Stimulated activated CD4-positive, alpha-beta T cell treated with anti-CD3 and anti-CD28 coated beads, Interleukin-12 subunit alpha, Interleukin-12 subunit beta, amount 100 ng/mL, for 24 hours (primary cell): ENCODE data around the gene C10orf67.

Experiments used
- DNase-seq, 2 experiments: peaks; one replicate each; pipeline ENCODE4 v3.0.0-alpha.2; 2020; ENCODE audit warnings: low read depth in 2 of 2

The C10orf67 gene

DNA sequence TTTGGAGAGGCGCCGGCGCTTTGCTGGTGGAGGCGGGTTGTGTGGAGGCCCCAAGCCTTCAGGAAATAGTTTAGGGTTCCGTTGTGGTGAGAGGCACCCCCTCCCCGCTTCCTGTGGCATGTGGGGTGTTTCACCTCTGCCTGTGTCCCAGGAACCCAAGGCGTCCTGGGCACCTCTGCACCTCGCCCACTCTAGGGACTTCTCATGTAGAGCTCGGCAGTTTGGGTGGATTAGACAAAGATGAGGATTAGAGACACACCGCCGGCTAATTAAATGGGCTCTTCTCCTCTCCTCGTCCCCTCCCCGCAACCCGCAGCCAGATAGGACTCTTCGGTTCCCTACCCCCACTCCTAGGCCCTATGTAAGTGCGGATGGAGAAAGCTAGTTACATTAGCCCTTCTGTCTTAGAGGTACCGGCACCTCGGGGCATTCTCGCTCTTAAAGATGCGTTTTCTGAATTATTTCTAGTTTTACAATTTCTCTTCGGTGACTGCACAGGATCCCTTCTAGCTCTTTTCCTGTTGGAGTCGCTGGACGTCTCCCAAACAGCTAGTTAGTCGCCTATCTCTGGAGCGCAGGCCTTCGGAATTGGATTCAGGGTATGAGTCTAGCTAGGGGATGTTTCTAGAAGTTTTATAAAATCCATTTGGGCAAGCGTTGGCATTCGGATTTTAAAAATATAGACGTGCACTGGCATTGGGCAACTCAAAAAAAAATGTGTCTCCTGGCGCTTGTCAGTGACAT lies 144.7 kb downstream of the C10orf67 start:
- DNase-seq, result no peak

DNA sequence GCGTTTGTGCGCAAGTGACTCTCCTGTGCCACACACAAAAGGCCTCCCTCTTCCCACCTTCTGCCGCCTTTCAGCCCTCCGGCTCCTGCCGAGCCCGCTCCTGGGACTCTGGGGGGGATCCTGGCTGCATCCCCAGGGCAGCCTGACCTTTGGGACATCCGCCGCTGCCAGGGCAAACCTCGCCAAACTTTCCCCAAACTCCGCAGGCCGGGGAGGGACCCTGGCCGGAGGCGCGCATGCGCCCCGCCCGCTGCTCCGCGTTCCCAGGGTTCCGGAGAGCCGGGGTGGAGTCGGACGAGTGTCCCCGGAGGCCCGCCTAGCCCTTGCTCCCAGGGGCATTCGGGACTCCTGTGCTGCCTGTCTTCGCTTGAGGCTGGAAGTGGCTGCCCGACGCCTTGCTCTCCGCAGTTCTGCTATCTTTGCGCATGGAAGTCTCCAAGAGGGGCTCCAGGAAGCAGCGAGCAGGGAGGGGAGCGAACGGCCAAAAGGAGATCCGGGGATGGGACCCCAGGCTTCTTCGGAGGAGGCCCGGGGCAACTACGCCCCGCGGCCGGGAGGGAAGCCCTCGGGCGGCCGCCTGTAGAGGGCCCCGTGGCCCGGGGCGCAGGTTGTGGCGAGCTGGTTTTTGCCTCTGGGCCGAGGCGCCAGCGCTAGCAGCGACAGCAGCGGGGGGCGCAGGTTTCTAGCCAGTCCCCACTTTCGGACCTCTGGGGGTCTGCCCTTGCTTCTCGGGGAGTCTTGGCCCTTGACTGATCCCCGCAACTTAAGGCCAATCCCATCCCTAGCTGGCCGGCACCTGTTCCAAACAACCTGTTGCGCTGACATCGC lies 145.4 kb downstream of the C10orf67 start:
- DNase-seq, result no peak

DNA sequence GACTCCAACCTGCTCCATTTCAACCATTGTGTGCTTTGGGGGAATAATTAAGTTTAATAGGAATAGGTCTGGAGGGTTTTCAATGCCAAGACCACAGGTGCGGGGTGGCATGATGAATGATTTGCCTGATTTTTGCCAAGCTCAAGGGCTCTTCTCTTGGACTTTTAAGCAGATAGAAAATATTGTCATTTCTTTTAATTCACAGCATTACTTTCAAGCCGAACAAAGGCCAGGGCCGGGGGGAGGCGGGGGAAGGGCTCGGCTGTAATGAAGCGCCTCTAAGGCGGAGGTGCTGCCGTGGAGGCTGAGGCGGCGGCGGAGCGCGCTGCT lies 146.0 kb downstream of the C10orf67 start:
- DNase-seq, result no peak

DNA sequence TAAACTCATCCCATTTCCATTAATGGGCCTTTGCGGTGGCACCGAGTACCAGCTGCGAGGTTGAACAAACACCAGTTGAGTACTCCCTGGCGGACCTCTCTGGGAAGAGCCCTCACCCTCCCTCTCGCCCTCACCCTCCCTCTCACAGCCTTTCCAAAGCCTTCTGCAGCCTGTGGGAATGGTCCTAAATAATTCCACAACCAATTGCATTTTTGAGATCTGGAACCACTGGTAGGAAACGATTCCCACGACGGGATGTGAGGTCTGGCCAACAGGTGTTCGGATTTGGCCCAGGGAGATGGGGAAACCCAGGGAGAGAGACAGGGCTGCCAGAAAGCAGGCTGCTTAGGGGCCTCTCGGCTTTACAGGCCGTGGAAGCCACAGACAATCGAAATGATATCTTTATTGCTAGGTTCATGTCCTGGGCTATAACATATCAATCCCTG lies 147.2 kb downstream of the C10orf67 start:
- no peak for DNase-seq

DNA sequence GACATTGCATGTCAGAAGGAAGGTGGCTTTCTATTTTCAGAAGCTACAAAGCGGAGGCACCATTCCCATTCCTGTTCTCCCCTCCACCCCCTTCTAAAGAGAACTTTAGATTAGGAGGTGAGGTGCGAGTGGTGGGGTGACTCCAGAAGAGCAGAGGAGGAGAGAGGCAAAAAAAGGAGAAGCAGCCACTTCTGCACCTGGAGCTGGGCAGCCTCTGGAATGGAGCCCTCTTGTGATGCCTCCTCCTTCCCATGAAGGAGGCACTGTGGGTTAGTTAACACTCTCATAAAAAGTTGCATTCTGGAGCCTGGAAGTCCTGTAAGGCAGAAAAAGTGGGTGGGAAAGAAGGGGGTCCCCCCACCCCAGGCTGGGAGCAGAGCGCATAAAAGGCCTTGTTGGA lies 147.7 kb downstream of the C10orf67 start:
- DNase-seq, result no peak

DNA sequence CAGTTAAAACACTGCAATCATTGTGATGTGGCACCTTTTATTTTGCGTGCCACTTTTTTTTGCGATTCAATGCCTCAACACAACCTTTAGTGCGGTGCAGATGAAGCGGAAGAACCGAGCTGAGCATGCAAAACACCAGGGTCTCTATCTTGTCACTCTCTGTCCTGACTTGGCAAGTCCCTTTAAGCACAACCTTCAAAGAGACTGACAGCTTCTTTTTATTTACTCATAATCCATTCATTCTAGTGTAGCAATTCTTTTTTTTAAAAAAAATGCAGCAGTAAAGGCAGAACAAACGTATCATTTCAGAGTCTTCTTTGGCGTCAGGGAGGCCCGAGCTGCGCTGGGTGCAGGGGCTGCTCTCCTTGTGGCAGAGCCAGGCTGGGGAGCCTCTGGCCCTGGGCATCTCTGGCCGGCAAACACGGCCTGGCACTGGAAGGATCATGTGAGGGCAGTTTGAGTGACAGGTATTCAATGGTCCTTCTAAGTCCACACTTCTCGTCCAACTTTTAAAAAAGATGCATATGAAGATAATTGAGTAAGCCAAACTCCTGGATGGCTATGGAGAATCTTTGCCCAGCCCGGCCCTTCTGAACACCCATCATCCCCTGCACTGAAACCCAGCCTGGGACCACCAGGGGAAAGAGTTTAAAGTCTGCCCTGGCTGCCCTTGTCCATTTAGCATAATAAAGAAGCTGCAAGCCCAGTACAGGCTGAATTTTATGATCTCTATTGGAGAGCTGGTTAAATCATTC lies 148.6 kb downstream of the C10orf67 start:
- DNase-seq, result no peak

DNA sequence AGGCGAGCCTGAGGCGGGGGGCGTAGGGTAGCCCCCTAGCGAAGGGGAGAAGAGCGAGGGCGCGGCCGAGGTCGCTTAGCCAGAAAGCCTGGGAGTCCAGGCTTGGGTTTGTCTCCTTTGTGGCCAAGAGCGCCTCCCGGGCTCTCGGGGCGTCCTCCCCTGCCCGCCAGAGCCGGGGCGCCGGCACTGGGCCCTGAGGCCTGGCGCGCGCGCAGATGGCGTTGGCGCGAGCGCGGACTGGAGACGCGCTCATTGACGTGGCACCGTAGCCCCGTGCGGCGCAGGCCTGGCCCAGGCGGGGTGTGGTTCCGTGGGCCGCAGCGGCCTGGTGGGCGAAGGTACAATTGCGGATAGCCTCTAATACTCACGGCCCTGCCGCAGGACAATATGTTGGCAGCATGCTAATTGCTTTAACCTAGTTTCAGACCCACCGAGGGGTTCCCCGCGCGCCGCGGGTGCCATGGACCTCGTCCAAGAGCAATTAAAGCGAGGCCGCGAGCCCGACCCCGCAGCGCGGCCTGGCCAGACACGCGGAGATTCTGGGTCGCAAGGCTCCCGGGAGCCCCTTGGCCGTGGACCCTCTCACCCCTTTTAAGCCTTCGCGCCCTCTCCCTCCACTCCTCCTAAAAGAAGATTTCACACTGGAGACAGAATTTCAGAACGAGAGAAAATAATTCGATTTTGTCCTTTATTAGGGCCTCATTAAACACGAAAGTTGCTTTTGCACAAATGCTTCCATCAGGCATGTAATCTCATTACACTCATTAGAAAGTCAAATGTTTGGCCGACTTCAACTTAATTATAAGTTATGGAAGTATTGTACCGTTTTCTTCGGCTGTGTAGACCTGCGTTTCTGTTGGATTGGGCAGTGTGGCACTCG lies 149.4 kb downstream of the C10orf67 start:
- no peak for DNase-seq

DNA sequence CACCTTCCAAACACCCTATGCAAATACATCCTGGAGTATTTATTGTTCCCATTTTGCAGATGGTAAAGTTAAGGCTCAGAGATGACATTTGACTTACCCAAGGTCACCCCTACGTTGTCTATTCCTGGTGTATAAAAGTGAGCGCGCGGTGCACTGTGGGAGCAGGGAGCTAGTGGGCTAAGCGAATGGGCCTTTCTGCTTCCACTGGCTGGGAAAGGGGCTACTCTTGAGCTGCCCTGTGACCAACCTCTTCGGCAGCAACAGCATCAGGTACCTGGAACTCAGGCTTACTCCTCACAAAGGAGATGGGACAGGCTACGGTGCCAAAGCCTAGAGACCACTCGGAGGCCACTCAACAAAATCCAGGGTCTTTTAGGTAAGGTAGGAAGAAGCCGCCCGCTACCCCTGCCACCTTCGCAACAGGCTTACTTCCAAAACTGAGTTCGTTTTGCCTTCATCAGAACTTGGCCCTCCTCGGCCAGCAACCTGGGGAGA lies 150.1 kb downstream of the C10orf67 start:
- DNase-seq, result no peak

DNA sequence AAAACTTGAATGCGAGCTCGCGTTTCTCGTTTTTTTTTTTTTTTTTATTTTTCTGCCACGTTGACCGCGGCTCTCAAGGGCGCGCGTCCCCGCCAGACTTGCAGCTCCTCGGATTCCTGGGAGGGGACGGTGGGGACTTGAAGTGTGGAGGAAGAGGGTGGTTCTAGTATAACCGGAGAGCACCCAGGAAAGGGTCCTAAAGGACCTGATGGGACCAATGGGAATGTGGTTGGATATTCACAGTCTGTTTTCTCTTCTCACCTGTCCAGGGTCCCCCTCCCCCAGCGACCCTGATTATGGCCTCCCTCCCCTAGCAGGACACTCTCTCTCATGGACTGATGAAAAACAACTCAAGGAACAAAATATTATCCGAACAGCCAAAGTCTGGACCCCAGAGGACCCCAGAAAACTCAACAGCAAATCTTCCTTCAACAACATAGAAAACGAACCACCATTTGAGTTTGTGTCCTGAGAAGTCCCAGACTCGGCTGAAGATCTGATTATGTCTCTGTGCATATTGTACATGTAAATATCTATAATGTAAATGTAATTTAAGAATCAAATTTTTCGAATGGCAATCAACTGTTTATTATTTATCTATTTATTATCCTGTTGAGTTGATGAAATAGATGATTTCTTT lies 151.0 kb downstream of the C10orf67 start:
- no peak for DNase-seq

DNA sequence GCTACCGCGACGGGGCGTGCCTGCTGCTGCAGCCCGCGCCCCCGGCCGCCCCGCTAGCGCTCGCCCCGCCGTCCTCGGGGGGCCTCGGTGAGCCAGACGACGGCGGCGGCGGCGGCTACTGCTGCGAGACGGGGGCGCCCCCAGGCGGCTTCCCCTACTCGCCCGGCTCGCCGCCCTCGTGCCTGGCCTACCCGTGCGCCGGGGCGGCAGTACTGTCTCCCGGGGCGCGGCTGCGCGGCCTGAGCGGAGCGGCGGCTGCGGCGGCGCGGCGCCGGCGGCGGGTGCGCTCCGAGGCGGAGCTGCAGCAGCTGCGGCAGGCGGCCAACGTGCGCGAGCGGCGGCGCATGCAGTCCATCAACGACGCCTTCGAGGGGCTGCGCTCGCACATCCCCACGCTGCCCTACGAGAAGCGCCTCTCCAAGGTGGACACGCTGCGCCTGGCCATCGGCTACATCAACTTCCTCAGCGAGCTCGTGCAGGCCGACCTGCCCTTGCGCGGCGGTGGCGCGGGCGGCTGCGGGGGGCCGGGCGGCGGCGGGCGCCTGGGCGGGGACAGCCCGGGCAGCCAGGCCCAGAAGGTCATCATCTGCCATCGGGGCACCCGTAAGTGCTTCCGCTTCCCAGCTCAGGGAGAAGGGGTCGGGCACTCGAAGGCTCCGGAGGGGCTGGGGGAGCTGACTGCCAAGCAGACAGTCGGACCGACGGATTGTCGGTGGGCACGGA lies 151.7 kb downstream of the C10orf67 start:
- DNase-seq, result no peak

DNA sequence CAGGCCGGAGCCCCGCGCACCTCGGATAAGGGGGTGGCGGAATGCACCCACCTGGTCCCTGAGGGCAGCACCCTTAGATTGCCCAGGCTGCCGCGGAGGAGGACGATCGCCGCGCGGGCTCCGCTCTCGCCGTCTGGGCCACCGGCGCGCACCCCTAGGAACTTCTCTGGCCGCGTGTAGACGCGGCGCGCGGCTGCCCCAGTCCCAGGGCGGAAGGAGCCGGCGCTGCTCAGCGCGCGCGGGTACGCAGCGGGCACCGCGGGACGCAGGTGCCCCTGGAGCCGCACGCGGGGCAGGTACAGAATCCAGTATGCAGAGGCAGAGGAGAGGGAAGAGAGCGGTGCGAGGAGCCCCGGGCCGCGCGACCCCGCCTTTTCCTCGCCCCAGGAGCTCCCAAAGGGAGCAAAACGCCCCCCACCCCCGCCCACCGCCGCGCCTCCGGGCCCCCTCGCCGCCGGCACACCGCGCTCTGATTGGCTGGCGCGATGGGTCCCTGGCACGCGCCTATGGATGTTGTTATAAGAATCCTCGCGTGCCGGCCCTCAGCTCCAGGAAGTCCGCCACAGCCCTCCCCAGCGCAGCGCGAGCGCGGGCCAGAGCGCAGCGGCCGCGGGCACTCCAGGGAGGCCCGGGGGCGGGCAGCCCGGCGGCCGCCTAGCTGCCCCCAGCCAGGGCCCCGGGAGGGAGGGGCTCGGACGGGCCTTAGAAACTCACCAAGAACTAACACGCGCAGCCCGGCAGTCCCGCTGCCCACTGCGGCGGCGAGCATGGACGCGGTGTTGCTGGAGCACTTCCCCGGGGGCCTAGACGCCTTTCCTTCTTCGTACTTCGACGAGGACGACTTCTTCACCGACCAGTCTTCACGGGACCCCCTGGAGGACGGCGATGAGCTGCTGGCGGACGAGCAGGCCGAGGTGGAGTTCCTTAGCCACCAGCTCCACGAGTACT lies 152.6 kb downstream of the C10orf67 start, which contains the start of gene PTF1A:
TSS of gene PTF1A (plus strand) at position 549 of the 948 bp plus-strand sequence. CDS start at position 768, 219 bp downstream.
- no peak for DNase-seq

DNA sequence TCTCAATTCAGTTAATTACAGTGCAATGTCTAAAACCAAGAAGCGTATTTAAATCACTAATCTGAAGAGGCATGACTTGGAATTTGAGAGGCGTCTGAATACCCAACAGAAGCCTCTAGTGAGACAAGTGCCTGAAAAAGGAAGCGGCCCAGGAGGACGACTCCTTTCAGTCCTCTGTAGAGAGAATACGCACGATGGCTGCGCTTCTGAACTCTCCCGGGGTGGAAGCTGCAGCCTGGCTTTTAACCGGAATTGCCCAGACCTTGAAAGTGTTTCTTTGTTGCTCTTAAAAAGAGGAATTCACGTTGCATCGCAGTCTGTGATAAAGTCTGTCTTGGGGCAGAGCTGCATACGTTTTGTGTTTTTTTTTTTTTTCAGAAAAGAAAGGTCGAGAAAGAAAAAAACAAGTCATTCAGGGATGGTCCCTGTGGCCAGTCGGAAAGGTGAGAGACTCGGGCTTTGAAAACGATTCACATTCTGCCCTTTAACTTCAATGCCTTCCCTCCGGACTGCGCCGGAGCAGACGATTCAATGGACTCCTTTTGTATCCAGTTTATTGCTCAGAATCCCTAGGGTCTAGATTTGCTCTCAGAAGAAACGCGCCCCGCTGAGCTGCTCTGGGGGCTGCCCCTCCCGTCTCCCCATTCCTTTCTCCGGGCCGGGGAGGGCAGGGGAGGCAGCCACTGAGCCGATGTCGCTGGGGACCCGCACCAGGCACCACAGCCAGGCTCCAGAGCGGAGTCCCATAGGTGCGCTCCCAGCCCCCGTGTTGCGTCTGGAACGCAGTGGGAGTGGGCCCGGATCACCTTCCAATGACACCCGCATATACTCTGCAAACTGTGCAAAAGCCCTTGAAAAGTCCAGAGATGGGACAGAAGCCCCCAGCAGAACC lies 153.5 kb downstream of the C10orf67 start:
- DNase-seq, result no peak

DNA sequence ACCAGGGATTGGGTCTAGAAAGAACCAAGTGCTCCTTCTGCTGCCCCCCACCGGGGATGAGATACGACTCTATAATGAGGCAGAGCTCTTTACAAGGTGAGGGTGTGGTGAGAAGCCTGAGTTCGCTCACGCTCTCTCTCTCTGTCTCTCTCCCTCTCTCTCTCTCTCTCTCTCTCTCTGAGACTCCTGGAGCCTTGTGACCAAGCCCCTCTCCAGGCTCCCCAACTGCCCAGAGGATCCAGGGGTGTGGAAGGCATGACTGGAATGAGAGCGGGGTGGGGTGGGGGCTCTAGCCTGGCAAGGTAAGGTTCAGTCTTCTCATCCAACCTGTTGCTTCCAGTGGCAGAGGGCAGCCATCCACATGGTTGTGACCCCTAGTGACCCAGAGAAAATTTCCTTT lies 155.6 kb downstream of the C10orf67 start:
- DNase-seq, result no peak

DNA sequence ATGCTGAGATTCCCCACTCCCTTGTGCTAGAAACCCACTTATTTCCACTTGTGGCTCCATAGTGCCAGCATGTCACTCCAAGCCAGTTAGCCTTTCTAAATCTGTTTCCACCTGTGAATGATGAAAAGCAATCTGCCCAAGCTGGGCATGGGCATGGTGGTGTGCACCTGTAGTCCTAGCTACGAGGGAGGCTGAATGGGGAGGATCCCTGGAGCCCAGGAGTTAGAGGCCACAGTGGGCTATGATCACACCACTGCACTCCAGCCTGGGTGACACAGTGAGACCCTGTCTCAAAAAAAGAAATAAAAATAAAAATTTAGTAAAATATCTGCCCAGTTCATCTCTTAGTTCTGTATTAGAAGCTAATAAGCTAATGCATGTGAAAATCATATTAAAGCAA lies 157.4 kb downstream of the C10orf67 start:
- no peak for DNase-seq

DNA sequence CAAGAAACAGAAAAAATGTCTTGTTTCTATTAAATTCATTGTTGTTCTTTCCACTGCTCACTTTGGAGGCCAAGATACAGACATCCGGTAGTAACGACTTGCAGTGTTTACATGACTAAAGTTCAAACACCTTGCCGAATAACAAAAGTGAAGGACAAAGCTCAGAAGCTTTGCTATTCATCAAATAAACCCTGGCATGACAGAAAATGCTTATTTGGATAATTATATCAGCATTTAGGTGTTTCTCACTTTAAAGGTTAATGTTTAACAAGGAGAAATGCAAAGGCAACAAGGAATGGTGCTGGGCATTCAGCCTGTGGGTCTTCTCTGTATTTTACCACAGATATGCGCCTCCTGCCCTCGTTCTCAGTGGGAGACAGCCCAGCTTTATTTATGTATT lies 157.9 kb downstream of the C10orf67 start:
- no peak for DNase-seq

DNA sequence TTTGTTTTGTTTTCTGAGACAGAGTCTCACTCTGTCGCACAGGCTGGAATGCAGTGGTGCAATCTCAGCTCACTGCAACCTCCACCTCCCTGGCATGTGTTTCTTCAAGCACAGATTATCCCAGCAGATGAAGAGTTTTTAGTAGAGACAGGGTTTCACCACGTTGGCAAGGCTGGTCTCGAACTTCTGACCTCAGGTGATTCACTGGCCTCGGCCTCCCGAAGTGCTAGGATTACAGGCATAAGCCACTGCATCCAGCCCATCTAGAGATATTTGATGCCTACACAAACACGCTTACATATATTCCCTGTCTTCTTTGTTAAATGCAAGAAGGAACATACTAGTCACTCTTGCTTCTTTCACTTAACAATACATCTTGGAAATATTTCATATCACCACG lies 158.4 kb downstream of the C10orf67 start:
- no peak for DNase-seq

DNA sequence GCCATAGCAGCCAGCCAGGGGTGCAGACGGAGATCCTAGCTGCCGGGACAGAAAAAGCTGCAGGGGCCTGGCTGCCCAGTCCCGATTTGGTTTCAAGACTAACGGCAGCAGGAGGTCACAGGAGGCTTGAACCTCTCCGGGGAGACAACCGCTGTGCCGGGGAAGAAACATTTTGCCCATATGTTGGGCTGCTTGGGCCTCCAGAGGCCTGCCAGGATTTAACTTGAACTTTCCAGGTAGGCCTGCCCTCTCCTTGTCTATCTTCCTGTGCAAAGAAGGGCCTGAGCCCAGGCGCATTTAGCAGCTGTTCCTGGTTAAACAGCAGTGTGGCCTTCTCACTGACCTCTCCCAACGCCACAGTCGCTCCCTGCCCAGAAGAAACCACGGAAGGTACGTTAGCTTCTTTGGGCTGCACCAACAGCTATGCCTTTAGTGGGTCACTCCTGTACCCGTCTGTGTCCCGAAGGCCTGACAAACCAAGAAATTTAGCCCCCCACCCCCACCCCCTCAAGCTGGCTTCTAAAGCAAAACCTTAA lies 169.6 kb downstream of the C10orf67 start:
- DNase-seq, result no peak
